Sciatic nerve (tissue), 2 donors: ENCODE measurements around the gene NDST1. TPM values are rescaled to one million over a fixed set of nuclear protein-coding genes. Genes with fewer than 3 reads are reported as not detected.

Experiments used
- ATAC-seq: fragments of 200-7000 bp; cut with Tn5 transposase; one replicate; pipeline ENCODE4 v1.9.1; 2020; ENCODE audit warnings: mild to moderate bottlenecking, moderate library complexity
- DNase-seq: peaks from one replicate; pipeline ENCODE4 v3.0.0-alpha.2; 2020; ENCODE audit warnings: low spot score
- intact Hi-C: fragments of 100-400 bp; cut with DNase I; formaldehyde crosslinking; loops from one replicate; pipeline ENCODE4 v1.14.2; 2022
- total RNA-seq: library from RNA; stranded (reverse); fragmentation: NEBNext Ultra II Directional; extraction: Animal tissue kit (Norgen Biotek cat#: 25700); gene quantifications from one replicate; pipeline ENCODE4 v1.2.1, GENCODE V29; 2021
- donor health status: DM: no; HTN: no; CAD: no.
- donor health status: DM: no; HTN: no; CAD: no.

The NDST1 gene
- total RNA-seq, 1 donor from 2014 or later = 109 TPM

DNA sequence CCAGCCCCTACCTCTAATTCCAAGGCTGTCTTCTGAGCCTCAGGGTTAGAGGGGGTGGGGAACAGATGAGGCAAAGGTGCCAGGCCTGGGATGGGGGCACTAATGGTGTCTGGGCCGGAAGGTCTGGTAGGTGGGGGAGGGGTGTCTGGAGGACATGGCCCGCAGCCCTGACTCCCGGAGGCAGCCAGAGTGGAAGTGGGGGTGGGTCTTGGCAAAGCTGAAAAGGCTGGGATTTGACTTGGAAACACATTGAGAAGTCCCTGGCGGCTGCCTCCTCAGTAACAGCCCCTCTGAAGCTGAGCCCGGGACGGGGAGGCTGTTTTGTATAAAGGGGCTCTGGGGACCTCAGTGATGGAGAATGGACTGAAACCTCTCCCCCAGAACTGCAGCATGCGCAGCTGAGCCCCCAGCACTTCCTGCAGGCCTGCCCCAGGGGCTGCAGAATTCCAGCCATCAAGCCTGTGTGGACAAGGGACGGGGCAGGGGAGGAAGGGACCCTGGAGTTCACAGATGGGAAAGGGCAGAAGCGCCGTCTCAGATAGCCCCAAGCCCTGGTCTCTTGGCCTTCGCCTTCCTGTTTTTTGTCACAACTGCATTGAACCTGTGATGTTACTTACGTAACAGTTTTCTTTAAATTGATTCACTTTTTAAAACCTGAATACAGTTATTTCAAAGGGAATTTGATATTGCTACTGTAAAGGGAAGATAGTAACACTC lies 83.2 kb downstream of the NDST1 start:
- ATAC-seq (peak; percentile 63), DNase-seq (peak; percentile 70)
- intact Hi-C loops = no loop called here

GRCh38 chr5:150593593-150593992 lies 85.7 kb downstream of the NDST1 start:
- intact Hi-C loops = no loop called here
- ATAC-seq = no peak
- DNase-seq = no peak

DNA sequence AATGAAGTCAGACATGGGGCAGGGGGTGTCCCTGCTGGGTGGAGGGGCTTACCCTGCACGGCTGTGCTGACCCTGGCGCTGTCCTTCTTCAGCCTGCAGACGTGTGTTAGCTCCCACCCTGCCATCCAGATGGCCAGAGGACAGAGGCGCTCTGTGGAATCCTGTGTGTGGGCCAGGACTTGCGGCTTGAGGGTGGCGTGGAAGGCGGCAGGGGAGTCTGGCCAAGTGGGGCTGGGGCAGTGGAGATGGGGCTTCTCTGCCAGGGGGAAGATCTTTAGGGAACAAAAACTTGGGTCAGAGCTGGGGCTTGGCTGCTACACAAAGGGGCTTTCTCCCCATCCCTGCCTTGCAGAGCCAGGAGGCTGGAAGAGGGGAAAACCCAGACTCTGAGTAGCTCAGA lies 86.1 kb downstream of the NDST1 start:
- ATAC-seq (no peak), DNase-seq (no peak)
- intact Hi-C loops = no loop called here

DNA sequence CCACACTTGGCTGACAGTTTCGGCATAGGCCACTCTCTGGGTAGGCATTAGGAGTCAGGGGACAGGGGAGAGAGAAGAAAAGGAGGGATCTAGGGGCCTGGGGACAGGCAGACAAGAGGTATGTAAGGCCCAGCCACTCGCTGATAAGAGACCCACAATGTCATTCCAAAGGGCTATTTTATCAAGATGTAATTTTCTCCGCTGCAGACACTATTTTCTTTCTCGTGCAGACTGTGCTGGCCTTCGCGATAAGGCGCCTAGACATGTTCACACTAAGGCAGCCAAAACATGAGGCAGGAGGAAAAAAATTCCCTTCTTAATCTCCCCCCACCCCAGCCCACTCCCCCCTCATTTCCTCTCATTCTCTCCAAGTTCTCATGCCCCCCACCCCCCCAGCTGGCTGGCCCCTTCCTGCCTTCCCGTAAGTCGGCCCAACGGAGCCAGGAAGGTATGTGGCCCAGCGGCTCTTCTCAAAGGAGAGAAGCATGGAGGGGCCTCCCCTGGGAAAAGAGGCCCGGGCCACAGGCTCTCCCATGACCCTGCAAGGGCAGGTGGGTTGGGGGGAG lies 87.6 kb downstream of the NDST1 start:
- intact Hi-C loops = no loop called here
- ATAC-seq (no peak), DNase-seq (no peak)

GRCh38 chr5:150596313-150596712 lies 88.4 kb downstream of the NDST1 start:
- DNase-seq (no peak), ATAC-seq (no peak)
- intact Hi-C loops = no loop called here

GRCh38 chr5:150596826-150597225 lies 88.9 kb downstream of the NDST1 start:
- ATAC-seq = no peak
- no peak for DNase-seq

DNA sequence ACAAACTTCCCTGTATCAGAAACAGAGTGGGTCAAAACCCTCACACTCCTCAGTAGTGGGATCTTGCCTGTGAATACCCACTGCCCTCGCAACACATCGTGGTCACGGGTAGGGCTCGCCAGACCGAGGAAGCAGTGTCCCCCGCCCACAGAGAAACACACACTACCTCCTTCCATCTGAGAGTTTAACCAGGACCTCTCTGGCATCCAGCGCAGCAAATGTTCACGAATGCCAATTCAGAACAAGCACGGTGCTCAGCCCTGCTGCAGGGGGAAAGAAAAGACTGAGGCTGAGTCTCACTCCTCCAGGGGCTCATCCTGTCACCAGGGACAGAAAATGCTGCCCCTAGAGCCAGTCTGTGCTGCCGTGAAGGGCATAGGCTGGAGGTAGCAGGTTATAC lies 90.1 kb downstream of the NDST1 start:
- no peak for DNase-seq
- intact Hi-C loops = no loop called here
- no peak for ATAC-seq

More at GRCh38 chr5:150596826-150597225, 88.9 kb downstream of the NDST1 start:
- intact Hi-C loops = no loop called here

DNA sequence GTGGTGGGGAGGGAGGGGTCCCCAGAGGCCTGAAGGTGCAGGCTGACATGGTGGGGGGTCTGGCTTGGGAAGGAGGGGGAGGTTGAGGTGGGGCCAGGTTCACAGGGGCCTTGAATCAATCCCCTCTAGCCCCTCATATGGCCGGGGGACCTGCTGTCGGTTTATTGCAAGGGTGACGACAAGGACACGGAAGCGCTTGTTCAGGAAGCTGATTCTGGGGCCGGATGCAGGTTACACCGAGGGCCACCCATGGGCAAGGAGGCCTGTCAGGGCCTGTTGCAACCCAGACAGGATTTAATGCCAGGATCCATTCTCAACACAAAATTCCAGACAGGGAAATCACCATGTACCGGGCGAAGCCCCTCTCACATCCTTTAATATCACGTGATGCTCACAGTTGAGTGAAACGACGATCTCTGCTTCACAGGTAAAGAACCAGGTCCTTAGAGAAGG lies 90.9 kb downstream of the NDST1 start:
- ATAC-seq (no peak), DNase-seq (no peak)
- intact Hi-C loops = no loop called here

DNA sequence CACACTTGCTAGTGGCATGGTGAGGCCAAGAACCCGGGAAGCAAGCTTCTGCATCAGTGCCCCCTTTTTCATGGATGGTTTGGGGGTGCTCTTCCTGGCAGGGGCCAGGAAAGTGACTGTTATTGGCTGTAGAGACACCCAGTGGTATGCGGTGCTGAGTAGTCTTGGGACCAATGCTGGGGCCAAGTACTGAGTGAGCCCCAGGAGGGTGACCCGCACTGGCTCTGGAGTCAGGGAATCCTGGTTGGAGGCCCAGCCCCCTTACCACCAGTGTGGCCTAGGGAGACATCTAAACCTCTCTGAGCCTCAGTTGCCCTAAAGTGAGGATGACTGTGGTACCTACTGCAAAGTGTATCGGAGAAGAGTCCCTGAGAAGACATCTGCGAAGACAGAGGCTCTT lies 91.3 kb downstream of the NDST1 start:
- no peak for DNase-seq
- ATAC-seq = no peak
- intact Hi-C loops = no loop called here

GRCh38 chr5:150599917-150600511 lies 92.1 kb downstream of the NDST1 start:
- peak; percentile 93 for DNase-seq
- intact Hi-C loops = no loop called here
- ATAC-seq = peak; percentile 67

GRCh38 chr5:150600616-150601490 lies 92.9 kb downstream of the NDST1 start:
- intact Hi-C loops = no loop called here
- DNase-seq (no peak), ATAC-seq (peak; percentile 51)

GRCh38 chr5:150601491-150602345 lies 93.8 kb downstream of the NDST1 start:
- no peak for DNase-seq
- ATAC-seq = no peak
- intact Hi-C loops = no loop called here

GRCh38 chr5:150603052-150603451 lies 95.1 kb downstream of the NDST1 start:
- intact Hi-C loops = no loop called here
- ATAC-seq (no peak), DNase-seq (no peak)

DNA sequence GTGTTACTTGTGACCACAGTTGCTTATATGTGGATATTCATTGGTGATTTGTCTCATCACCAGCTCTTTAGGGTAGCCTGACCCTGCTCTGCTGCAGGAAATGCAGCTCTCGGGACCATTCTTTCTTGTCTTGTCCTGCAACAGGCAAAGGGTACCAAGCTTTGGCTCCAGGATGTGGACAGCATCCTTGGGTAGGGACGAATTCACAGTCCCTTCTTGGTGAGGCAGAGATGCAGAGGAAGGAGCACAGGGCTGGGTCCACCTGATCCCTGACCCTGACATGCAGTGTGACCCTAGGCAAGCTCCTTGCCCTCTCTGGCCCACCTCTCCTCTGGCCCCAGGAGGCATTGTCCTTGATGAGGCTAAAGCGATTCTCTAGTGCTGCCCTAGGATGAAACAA lies 95.6 kb downstream of the NDST1 start:
- DNase-seq = no peak
- intact Hi-C loops = no loop called here
- no peak for ATAC-seq

DNA sequence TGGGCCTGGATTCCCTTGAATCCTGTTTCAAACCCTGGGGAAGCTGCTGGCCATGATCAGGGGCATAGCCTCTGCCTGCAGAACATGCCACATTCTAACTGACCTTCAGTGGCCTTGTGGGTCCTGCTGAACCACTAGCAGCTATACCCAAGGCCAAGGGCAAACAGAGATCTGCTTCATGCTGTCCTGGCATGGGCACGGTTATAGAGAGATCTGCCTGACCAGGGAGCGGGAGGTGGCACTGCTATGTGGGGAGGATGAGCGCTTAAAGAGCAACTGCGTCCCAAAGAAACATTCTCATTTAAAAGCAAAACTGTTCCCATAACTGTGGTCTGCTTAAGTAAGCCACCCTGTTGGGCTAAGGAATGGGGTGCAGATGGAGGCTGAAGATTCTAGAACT lies 96.1 kb downstream of the NDST1 start:
- intact Hi-C loops = no loop called here
- no peak for ATAC-seq
- DNase-seq = no peak

DNA sequence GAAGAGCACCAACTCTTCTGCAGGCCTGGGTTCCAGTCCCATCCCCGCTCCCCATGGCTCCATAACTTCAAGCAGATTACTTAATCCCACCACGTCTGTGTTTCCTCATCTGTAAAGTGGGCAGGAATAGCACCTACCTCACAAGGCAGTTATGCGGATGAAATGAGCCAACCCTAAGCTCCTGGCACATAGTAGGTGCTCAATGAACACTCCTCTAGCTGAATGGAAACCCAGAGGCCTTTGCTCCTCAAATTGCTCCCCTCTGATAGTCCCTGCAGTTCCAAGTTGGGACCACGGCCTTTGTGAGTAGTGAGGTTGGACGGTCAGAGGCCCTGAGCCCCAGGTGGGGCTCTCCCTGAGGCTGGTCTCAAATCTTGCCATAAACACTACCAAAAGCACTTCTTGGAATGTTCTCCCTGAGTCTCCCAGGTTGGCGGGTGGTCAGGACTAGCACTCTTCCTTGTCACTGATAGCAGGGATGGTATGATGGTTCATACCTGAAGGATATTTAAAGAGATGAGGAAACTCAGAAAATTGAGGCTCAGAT lies 97.0 kb downstream of the NDST1 start:
- no peak for ATAC-seq
- no peak for DNase-seq
- intact Hi-C loops = no loop called here

DNA sequence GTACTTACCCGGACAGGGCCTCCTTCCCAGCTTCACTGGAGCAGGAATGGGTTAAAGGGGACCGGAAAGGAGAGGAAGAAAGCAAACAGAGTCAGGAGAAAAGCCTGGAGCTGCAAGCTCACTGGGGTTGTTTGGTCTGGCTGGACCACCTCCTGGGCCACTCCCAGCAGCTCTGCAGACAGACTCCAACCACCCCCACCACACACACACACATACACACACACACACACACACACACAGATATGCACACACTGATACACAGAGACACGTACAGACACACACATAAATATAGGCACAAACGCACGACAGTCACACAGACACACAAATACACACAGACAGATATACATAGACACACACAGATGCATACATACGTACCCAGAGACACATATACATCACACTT lies 97.6 kb downstream of the NDST1 start:
- intact Hi-C loops = no loop called here
- ATAC-seq (no peak), DNase-seq (no peak)

GRCh38 chr5:150606476-150606875 lies 98.5 kb downstream of the NDST1 start:
- intact Hi-C loops = no loop called here
- no peak for DNase-seq
- ATAC-seq = no peak

DNA sequence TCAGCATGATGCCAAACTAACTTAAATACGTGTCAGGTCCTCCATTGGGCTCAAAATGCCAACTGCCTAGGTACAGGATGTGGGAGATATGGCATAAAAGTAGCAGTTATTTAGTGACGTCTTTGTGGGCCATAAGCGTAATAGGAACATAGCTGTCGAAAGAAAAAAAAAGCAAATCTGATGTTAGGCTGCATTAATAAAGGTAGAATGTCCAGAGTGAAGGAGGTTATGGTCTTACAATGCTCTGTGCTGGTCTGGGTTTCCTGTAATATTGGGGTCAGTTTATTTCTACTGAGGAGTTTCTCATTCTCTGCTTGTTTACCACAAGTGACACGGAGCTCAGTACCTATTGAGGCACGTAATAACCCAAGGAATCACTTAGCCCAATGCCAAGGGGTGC lies 99.2 kb downstream of the NDST1 start:
- DNase-seq (no peak), ATAC-seq (no peak)
- intact Hi-C loops = no loop called here
